HG03469 (cell line): ENCODE data around the gene GTPBP6.

Experiments
- ATAC-seq: cut with Tn5 transposase; IDR thresholded peaks from one replicate; pipeline ENCODE4 v1.9.1; 2021; ENCODE audit warnings: mild to moderate bottlenecking, moderate library complexity, moderate number of reproducible peaks; ENCODE audit not compliant: unreplicated experiment

Gene GTPBP6

DNA sequence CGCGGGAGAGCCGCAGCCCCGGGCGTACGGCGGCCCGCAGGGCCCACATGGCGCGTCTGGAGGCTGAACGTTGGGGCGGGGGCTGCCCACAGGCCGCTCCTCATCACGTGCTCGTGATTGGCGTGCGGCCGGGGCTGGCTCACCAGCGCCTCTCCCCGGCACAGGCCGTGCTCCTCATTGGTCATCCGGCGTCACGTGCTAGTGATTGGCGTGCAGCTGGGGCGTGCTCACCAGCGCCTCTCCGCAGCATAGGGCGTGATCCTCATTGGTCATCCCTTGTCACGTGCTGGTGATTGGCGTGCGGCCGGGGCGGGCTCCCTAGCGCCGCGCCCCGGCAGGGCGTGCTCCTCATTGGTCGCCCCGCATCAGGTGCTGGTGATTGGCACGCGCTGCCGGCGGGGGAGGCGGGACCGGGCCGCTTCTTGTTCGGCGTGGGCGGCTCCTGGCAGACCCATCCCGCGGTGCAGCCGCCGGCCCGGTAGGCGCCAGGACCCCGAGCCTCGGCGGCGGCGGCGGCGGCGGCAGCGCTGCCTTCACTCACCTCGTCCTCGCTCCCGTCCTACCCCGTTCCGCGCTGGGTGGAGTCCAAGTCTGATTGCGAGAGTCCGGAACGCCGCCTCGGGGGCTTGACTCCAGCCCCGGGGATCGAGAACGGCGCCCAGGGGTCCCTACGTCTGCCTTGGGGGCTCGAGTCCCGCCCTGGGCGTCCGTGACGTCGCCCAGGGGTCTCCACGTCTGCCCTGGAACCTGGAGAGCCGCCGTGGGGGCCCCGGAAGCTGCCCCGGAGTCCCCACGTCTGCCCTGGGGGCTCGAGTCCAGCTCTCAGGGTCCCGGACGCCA is at the start of gene GTPBP6:
TSS of gene GTPBP6 (minus strand) at position 58 of the 840 bp plus-strand sequence. CDS start at position 49, 9 bp downstream.
- peak; percentile 89 for ATAC-seq

DNA sequence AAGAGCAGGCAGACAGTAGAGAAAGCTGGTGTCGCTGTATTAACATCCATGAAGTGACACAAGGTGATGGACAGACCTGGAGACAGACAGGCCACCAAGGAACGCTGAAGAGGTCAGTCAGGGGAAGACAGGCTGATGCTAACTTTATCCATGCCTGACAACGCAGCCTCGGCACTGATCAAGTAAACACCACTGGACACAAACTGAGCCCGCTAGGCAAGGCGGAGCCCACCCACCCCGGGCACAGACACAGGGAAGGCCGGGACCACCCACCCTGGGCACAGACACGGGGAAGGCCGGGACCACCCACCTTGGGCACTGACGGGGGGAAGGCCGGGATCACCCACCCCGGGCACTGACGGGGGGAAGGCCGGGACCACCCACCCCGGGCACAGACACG is 49.3 kb upstream of the GTPBP6 start:
- no peak for ATAC-seq

- no peak for ATAC-seq
These were observed 48.8 kb upstream of the GTPBP6 start for GRCh38 chrX:367349-367748.

DNA sequence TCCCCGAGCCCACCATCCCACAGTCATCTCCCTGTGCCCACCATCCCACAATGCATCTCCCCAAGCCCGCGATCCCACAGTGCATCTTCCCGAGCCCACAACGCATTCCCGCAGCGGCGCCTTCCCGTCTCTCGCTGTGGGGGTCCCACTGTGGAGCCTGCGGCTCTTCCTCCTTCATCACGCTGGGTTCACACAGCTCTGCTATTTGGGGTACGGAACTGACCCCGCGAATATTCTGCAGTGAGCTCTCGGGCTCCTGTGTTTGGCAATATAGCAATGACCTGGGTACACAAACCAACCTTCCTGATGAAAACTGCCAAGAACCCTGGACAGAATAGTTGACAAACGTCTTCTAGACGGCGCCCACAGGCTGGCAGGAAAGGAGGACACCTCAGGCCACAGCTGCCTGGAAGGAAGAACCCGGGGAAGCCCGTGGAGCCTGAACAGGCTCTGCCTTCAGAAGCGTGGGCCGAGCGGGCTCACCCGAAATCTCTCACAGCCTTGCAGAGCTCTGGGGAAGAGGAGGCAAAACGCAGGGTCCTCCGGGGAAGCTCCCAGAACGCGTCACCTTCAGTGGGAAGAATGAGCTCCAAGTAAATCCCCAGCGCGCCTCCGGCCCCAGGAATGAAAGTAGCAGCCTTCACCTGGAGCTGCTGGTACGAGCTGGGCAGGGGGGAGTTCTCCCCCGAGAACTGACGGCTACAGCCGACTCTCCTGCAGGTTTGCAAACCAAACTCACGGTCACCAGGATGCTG is 45.2 kb upstream of the GTPBP6 start:
- no peak for ATAC-seq

GRCh38 chrX:362937-363620 is 44.5 kb upstream of the GTPBP6 start:
- ATAC-seq: no peak

DNA sequence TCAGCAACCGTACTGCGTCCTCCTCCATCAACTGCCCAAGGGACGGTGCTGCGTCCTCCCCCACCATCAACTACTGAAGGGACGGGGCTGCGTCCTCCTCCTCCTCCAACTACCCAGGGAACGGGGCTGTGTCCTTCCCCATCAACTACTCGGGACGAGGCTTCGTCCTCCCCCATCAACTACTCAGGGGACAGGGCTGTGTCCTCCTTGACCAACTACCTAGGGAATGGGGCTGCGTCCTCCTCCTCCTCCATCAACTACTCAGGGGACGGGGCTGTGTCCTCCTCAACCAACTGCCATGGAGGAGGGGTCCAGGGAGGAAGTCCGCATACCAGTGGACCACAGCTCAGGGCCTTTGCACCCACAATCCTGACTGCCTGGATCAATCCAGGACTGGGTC is 43.8 kb upstream of the GTPBP6 start:
- ATAC-seq: no peak

DNA sequence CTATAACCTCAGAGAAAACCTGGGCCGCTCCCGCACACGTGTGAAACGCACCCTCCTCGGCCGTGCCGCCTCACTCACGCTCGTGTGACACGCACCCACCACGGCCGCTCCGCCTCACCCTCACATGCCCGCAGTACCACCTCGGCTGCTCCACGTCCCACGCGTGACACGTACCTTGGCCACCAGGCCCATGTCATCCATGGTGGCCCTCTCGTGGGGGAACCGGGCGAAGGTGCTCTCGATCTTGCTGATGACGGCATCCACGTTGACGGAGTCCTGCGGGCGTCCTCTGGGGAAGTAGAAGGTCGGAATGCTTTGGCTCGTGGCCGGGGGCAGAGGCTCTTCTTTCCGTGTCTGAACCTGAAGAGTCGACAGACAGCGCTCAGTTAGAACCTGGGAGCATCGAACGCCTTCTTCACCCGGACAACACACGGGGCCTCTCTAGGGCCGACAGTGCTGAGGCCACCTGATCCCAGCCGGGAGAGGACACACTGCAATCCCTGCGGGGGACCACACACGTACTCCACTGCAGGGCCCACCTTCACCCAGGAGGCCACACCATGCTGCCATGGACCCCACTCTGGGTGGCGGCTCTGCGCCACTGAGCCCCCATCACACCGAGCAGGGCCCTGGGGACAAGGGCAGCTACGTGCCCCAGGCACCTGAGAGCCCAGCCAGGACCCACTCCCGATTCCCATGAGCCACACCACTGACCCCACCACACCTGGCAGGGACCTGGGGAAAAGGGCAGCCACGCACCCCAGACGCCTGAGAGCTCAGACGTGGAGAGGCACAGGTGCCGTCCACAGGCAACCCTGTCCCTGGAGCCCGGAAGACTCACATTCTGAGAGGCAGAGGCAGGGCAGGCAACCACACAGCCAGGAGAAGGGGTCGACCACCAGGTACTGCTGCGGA is 42.9 kb upstream of the GTPBP6 start:
- ATAC-seq: no peak

- no peak for ATAC-seq
These were observed 42.0 kb upstream of the GTPBP6 start for GRCh38 chrX:360496-361150.

- no peak for ATAC-seq
These were observed 40.1 kb upstream of the GTPBP6 start for GRCh38 chrX:358651-359143.

DNA sequence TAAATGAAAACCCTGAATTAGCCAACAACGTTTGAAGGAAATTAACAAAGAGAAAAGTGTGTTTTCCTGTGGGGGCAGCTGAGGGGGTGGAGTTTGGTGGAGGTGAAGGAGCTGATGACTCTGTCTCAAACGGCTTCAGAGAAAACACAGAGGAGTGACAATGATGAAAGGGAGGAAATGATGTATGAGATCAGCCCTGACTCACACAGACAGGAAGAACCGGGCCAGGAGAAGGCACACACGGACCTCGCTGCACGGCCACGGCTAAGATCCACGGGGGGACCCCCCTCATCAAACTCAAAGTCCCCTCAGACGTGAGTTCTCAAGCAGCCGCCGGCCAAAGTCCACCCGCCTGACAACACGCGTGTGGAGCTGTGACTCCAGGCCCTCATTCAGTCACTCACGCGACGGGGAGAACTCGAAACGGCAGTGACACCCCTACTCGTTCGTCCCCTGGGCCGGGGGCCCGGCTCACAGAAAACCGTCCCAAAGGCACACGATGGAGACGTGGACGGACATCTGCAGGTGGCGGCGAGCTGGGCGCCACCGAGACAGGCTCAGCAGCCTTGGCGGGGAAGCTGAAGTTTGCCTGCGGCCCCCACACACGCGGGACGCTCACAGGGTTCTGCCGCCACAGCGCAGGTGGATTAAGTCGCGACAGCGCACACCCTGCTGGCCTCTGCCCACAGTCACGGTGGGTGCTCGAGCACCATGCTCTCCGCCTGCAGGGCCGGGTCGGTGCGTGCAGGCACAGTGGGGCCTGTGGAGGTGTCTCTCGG is 39.3 kb upstream of the GTPBP6 start:
- no peak for ATAC-seq

DNA sequence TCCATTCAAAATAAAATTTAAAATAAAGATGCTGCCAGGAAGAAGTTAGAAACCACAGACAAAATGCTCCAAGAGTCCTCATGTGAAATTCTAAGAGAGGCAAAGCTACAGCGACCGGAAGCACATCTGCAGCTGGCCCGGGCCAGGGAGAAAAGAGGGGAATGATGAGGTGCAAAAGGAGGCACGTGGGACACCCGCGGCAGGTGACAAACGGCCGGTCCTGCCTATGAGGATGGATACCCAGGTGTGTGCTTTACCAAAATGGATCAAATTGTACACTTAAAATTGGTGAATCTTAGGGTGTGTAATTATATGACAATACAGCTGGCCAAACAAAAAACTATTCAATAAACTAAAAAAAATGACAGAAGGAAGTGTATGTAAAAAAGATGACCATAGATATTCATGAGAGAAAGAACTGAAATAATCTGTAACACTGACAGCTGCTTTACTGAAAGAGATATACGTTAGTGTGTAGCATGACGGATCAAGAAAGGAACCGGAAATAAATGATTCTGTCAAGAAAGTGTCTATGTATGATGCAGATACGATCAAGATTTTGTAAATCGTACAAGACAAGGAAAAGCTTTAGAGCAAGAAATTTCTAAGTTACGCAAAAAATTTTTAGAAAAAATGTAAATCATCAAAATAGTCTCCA is 38.6 kb upstream of the GTPBP6 start:
- ATAC-seq: no peak

GRCh38 chrX:356385-357034 is 37.9 kb upstream of the GTPBP6 start:
- no peak for ATAC-seq

DNA sequence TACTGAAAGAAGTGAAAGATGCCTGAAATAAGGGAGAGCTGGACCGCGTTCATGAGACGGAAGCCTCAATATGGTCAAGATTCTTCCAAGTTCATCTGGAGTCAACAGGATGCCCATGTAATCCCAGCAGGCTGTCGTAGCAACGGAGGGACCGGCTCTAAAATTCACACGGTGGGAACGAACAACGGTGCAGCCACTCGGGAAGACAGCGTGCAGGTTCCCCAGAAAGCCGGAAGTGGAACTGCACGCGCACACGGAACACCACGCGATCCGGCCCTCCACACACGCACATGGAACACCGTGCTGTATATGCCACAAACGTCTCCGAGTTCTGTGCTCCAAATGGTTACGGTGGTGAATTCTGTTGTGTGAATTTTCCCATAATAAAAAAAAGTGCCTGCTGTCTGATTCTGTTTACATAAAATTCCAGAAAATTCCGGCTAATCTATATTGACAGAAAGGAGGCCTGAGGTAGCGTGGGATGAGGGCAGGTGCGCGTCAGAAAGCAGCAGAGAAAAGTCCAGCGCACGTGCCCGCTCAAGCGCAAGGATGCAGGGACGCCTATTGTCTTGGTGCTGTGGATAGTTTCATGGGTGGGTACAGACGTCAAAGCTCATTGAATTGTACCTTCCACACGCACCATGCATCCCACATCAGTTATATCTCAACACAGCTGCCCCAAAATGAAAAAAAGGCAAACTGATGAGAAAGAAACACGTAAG is 36.9 kb upstream of the GTPBP6 start:
- ATAC-seq: no peak

GRCh38 chrX:353566-354535 is 35.3 kb upstream of the GTPBP6 start:
- no peak for ATAC-seq

GRCh38 chrX:352582-353314 is 34.2 kb upstream of the GTPBP6 start:
- no peak for ATAC-seq

- ATAC-seq: no peak
These were observed 33.6 kb upstream of the GTPBP6 start for GRCh38 chrX:352181-352580.
